HUES64 (cell line): ENCODE measurements around the gene GMCL1. TPM values are rescaled to one million over a fixed set of nuclear protein-coding genes. Genes with fewer than 3 reads are reported as not detected.

ENCODE experiments used
- H3K27ac ChIP-seq: 2 replicates; pipeline ENCODE4 v1.7.0; 2013; ENCODE audit warnings: low read depth, low read length, inconsistent platforms
- H3K27me3 ChIP-seq: 2 replicates; pipeline ENCODE4 v1.6.1; 2013; ENCODE audit warnings: mild to moderate bottlenecking, low read length; ENCODE audit not compliant: insufficient read depth
- H3K36me3 ChIP-seq: 2 replicates; pipeline ENCODE4 v1.6.1; 2013; ENCODE audit warnings: mild to moderate bottlenecking, low read length; ENCODE audit not compliant: insufficient read depth
- H3K4me1 ChIP-seq: 2 replicates; pipeline ENCODE4 v1.6.1; 2013; ENCODE audit warnings: mild to moderate bottlenecking, low read length, moderate library complexity; ENCODE audit not compliant: insufficient read depth
- H3K4me3 ChIP-seq: 2 replicates; pipeline ENCODE4 v1.5.1; 2013; ENCODE audit warnings: mild to moderate bottlenecking, low read length, moderate library complexity
- H3K9ac ChIP-seq: 2 replicates; pipeline ENCODE4 v1.6.1; 2013; ENCODE audit warnings: mild to moderate bottlenecking, low read depth, low read length
- H3K9me3 ChIP-seq: 2 replicates; pipeline ENCODE4 v1.6.1; 2013; ENCODE audit warnings: low read depth, low read length; ENCODE audit not compliant: insufficient read depth
- WGBS: fragments of 150-250, 120-280 bp; methylation state at CpG from one replicate; pipeline ENCODE4 v1.1.7; 2013; ENCODE audit warnings: missing lambda C conversion rate; 5-methylcytosine and 5-hydroxymethylcytosine counted together
- polyA plus RNA-seq, 2 experiments: library from polyadenylated mRNA; stranded (reverse); fragments of 50-300 nt; gene quantifications; one replicate each; pipeline ENCODE4 v1.2.3, GENCODE V29; 2013

Gene GMCL1
- polyA plus RNA-seq (2013, experiment 1 of 2) = 17.9 TPM
- 19.5 TPM for polyA plus RNA-seq (2013, experiment 2 of 2)

GRCh38 chr2:69829256-69830044 lies at the start of gene GMCL1:
TSS of gene GMCL1 (plus strand) at chr2:69829660. CDS start at chr2:69829893, 233 bp downstream.
- peak within 1 kb of the TSS; percentile 96 for H3K4me3 ChIP-seq
- peak within 1 kb of the TSS; percentile 99 for H3K27ac ChIP-seq
- peaks cover 17% of the 10 kb centered on the region; the same call in 1 of the 2 replicates for H3K4me1 ChIP-seq
- no peaks in the 10 kb centered on the region for H3K9me3 ChIP-seq
- no peaks in the 10 kb centered on the region for H3K27me3 ChIP-seq
- WGBS = under 1% methylated on average over 74 of the region's 74 CpGs
- peaks cover 23% of the 10 kb centered on the region for H3K36me3 ChIP-seq
- peak within 1 kb of the TSS; percentile 93 for H3K9ac ChIP-seq

GRCh38 chr2:69780921-69781320 lies 48.5 kb upstream of the GMCL1 start:
- 92% methylated on average over 5 of the region's 5 CpGs for WGBS
- Histone ChIP-seq H3K9me3 (0 out of 2 replicates have a peak, but pooled peaks cover 4% of the 10 kb centered on the region), H3K27me3 (no peaks in the 10 kb centered on the region), H3K9ac (no peak overlapping the region), H3K4me1 (peaks cover 27% of the 10 kb centered on the region), H3K27ac (no peak overlapping the region), H3K4me3 (no peak overlapping the region), H3K36me3 (no peaks in the 10 kb centered on the region)

- Histone ChIP-seq H3K4me3 (no peak overlapping the region), H3K4me1 (peaks cover 27% of the 10 kb centered on the region), H3K9me3 (no peaks in the 10 kb centered on the region), H3K9ac (no peak overlapping the region), H3K36me3 (no peaks in the 10 kb centered on the region), H3K27me3 (no peaks in the 10 kb centered on the region), H3K27ac (peak overlapping the region; percentile 17; the same call in 1 of the 2 replicates)
- 87% methylated on average over 4 of the region's 5 CpGs for WGBS
Observed at GRCh38 chr2:69781321-69782248, 47.9 kb upstream of the GMCL1 start.

- Histone ChIP-seq H3K9me3 (no peaks in the 10 kb centered on the region), H3K36me3 (no peaks in the 10 kb centered on the region), H3K27ac (no peak overlapping the region), H3K4me3 (no peak overlapping the region), H3K27me3 (no peaks in the 10 kb centered on the region), H3K9ac (no peak overlapping the region), H3K4me1 (peaks cover 15% of the 10 kb centered on the region)
- WGBS = 91% methylated on average over 5 of the region's 5 CpGs
Observed at GRCh38 chr2:69784228-69784627, 45.2 kb upstream of the GMCL1 start.

- 89% methylated on average over 2 of the region's 2 CpGs for WGBS
- Histone ChIP-seq H3K27ac (no peak overlapping the region), H3K4me1 (peaks cover 27% of the 10 kb centered on the region), H3K9me3 (no peaks in the 10 kb centered on the region), H3K36me3 (no peaks in the 10 kb centered on the region), H3K4me3 (no peak overlapping the region), H3K9ac (no peak overlapping the region), H3K27me3 (no peaks in the 10 kb centered on the region)
Observed at GRCh38 chr2:69785358-69785757, 44.1 kb upstream of the GMCL1 start.

- H3K4me1 ChIP-seq = peaks cover 27% of the 10 kb centered on the region
- H3K27ac ChIP-seq = no peak overlapping the region
- H3K27me3 ChIP-seq = no peaks in the 10 kb centered on the region
- H3K9ac ChIP-seq = no peak overlapping the region
- no peaks in the 10 kb centered on the region for H3K36me3 ChIP-seq
- 90% methylated on average over 4 of the region's 4 CpGs for WGBS
- no peaks in the 10 kb centered on the region for H3K9me3 ChIP-seq
- no peak overlapping the region for H3K4me3 ChIP-seq
Observed at GRCh38 chr2:69786052-69786560, 43.4 kb upstream of the GMCL1 start.

GRCh38 chr2:69789175-69789721 lies 40.2 kb upstream of the GMCL1 start:
- H3K27ac ChIP-seq = peak overlapping the region; percentile 11; the same call in 1 of the 2 replicates
- H3K27me3 ChIP-seq = no peaks in the 10 kb centered on the region
- peaks cover 22% of the 10 kb centered on the region for H3K4me1 ChIP-seq
- WGBS = 83% methylated on average over 7 of the region's 7 CpGs
- H3K36me3 ChIP-seq = no peaks in the 10 kb centered on the region
- no peak overlapping the region for H3K4me3 ChIP-seq
- no peaks in the 10 kb centered on the region for H3K9me3 ChIP-seq
- H3K9ac ChIP-seq = peak overlapping the region; percentile 29; the same call in 1 of the 2 replicates

- WGBS = 75% methylated on average over 7 of the region's 7 CpGs
- H3K27ac ChIP-seq = peak overlapping the region; percentile 11
Observed at GRCh38 chr2:69789772-69790600, 39.5 kb upstream of the GMCL1 start.

GRCh38 chr2:69790601-69790959 lies 38.9 kb upstream of the GMCL1 start:
- Histone ChIP-seq H3K9ac (peak overlapping the region; percentile 29; the same call in 1 of the 2 replicates), H3K27me3 (no peaks in the 10 kb centered on the region), H3K9me3 (no peaks in the 10 kb centered on the region), H3K4me1 (peaks cover 22% of the 10 kb centered on the region), H3K4me3 (no peak overlapping the region), H3K27ac (0 out of 2 replicates have a peak overlapping the region, but pooled peaks have one; percentile 11), H3K36me3 (no peaks in the 10 kb centered on the region)
- 97% methylated on average over 1 of the region's 1 CpG for WGBS

More at GRCh38 chr2:69789772-69790600, 39.5 kb upstream of the GMCL1 start:
- Histone ChIP-seq H3K4me1 (peaks cover 22% of the 10 kb centered on the region), H3K9me3 (no peaks in the 10 kb centered on the region), H3K36me3 (no peaks in the 10 kb centered on the region), H3K9ac (peak overlapping the region; percentile 29), H3K27me3 (no peaks in the 10 kb centered on the region), H3K4me3 (no peak overlapping the region)

GRCh38 chr2:69791045-69791444 lies 38.4 kb upstream of the GMCL1 start:
- H3K9me3 ChIP-seq = no peaks in the 10 kb centered on the region
- peaks cover 22% of the 10 kb centered on the region for H3K4me1 ChIP-seq
- H3K9ac ChIP-seq = no peak overlapping the region
- no peaks in the 10 kb centered on the region for H3K36me3 ChIP-seq
- H3K4me3 ChIP-seq = no peak overlapping the region
- H3K27ac ChIP-seq = no peak overlapping the region
- no peaks in the 10 kb centered on the region for H3K27me3 ChIP-seq
